K562 (cell line): ENCODE results near the gene MAST4. TPM values are rescaled to one million over a fixed set of nuclear protein-coding genes. Genes with fewer than 3 reads are reported as not detected.
"Not testable (repeated sequence)": the region's sequence is repeated elsewhere in the genome, so short reads cannot be mapped to it uniquely, and the experiment has no call there.

Experiments used
- ATAC-seq: fragments of 200-7000 bp; cut with Tn5 transposase; 3 replicates; pipeline ENCODE4 v1.9.1; 2020; ENCODE audit warnings: moderate library complexity
- BruUV-seq: library from RNA; stranded (reverse); fragments of 400-500 nt; replicated peaks from 2 replicates; lab custom pipeline; 2021; lab: Mats Ljungman, UMichigan
- CTCF ChIA-PET: fragments of 300-600 bp; formaldehyde crosslinking; extraction: SDS; loops from one replicate; lab custom pipeline; 2021; ENCODE audit warnings: low intra/inter-chr PET ratio; lab: Yijun Ruan, JAX
- POLR2A ChIA-PET: fragments of 300-600, 350-650 bp; sonication (Branson Sonifier 250); formaldehyde crosslinking; extraction: SDS; loops from one replicate; lab custom pipeline; 2021; ENCODE audit warnings: antibody characterized with exemption, inconsistent platforms; lab: Yijun Ruan, JAX
- DNase-seq, 4 experiments: peaks; one replicate each; pipeline versions ENCODE4 v3.0.0 to v3.0.0-alpha.2; 2011 to 2018; ENCODE audit warnings: low spot score in 3 of 4, mixed read lengths in 3 of 4; ENCODE audit errors: extremely low read depth in 1 of 4
- FAIRE-seq: peaks from 2 replicates; lab custom pipeline; 2011; peaks lifted over from hg19 to GRCh38; lab: Jason Lieb, UNC
- H2AFZ ChIP-seq: 2 replicates; pipeline ENCODE4 v1.6.0; 2011; ENCODE audit warnings: low read depth, low read length, control low read depth, inconsistent platforms
- H3K27ac ChIP-seq: fragments of 200-600 bp; 3 replicates; pipeline ENCODE4 v1.8.0; 2011; ENCODE audit warnings: low read depth, mild to moderate bottlenecking, control low read depth, inconsistent platforms, low read length, moderate library complexity, mixed read lengths; ENCODE audit errors: extremely low read depth
- H3K27me3 ChIP-seq, 2 experiments: fragments of 300-600 bp in 1 of 2; 2 replicates in 1 of 2; 3 replicates in 1 of 2; pipeline versions ENCODE4 v1.6.0 to v1.8.0; 2011; ENCODE audit warnings: inconsistent platforms in 2 of 2, low read length in 2 of 2, mild to moderate bottlenecking in 1 of 2, mixed read lengths in 1 of 2, moderate library complexity in 1 of 2; ENCODE audit not compliant: control insufficient read depth in 2 of 2, insufficient read depth in 2 of 2
- H3K36me3 ChIP-seq: fragments of 300-600 bp; 3 replicates; pipeline ENCODE4 v1.8.0; 2011; ENCODE audit warnings: mild to moderate bottlenecking, low read length, inconsistent platforms; ENCODE audit not compliant: control insufficient read depth, insufficient read depth
- H3K4me1 ChIP-seq, 2 experiments: fragments of 200-600 bp in 1 of 2; replicated peaks in 1 of 2; 2 replicates in 1 of 2; 3 replicates in 1 of 2; pipeline versions ENCODE4 v1.5.1 to v1.8.0; 2011; ENCODE audit warnings: inconsistent platforms in 2 of 2, low read length in 2 of 2, mild to moderate bottlenecking in 1 of 2, mixed read lengths in 1 of 2, moderate library complexity in 1 of 2; ENCODE audit not compliant: control insufficient read depth in 2 of 2, insufficient read depth in 2 of 2
- H3K4me2 ChIP-seq: 2 replicates; pipeline ENCODE4 v1.6.1; 2011; ENCODE audit warnings: low read length, control low read depth, inconsistent platforms, mixed read lengths; ENCODE audit not compliant: insufficient read depth
- H3K4me3 ChIP-seq: fragments of 200-600 bp; sonication (generic), shearing (Covaris generic); 2 replicates; pipeline ENCODE4 v1.5.1; 2016; ENCODE audit warnings: control low read depth, inconsistent platforms
- H3K79me2 ChIP-seq: fragments of 200-600 bp; 3 replicates; pipeline ENCODE4 v1.8.0; 2011; ENCODE audit warnings: low read length, inconsistent platforms; ENCODE audit not compliant: control insufficient read depth, insufficient read depth
- H3K9ac ChIP-seq, 2 experiments: 2 replicates each; pipeline versions ENCODE4 v1.6.0 to v1.6.1; 2011; ENCODE audit warnings: low read depth in 2 of 2, low read length in 2 of 2, control low read depth in 1 of 2, inconsistent platforms in 1 of 2, mild to moderate bottlenecking in 1 of 2, mixed read lengths in 1 of 2; ENCODE audit not compliant: insufficient read depth in 1 of 2
- H3K9me1 ChIP-seq: one replicate; pipeline ENCODE4 v1.6.0; 2011; ENCODE audit warnings: inconsistent platforms, mild to moderate bottlenecking, low read length, moderate library complexity; ENCODE audit not compliant: control insufficient read depth, insufficient read depth
- H3K9me3 ChIP-seq: replicated peaks from 2 replicates; pipeline ENCODE4 v1.5.1; 2011; ENCODE audit warnings: low read depth, low read length, inconsistent platforms; ENCODE audit not compliant: control insufficient read depth, insufficient read depth
- H4K20me1 ChIP-seq: replicated peaks from 2 replicates; pipeline ENCODE4 v1.6.1; 2011; ENCODE audit warnings: low read length, inconsistent platforms, mixed read lengths; ENCODE audit not compliant: control insufficient read depth, insufficient read depth
- ESRRA ChIP-seq: fragments of 450-650 bp; IDR thresholded peaks from 2 replicates; pipeline ENCODE4 v1.6.1; 2014; ENCODE audit warnings: low read depth, mild to moderate bottlenecking, moderate library complexity, borderline replicate concordance
- MAX ChIP-seq: sonication (generic); formaldehyde crosslinking; IDR thresholded peaks from 2 replicates; pipeline ENCODE4 v1.9.0; 2022; ENCODE audit warnings: mild to moderate bottlenecking, missing genetic modification reagents
- PPARD ChIP-seq: fragments of 250-450 bp; sonication (Bioruptor Pico); IDR thresholded peaks from 2 replicates; pipeline ENCODE4 v1.8.0; 2022; ENCODE audit warnings: inconsistent platforms, mild to moderate bottlenecking, moderate library complexity
- SMARCE1 ChIP-seq: fragments of 450-650 bp; IDR thresholded peaks from 2 replicates; pipeline ENCODE4 v1.7.1; 2016; ENCODE audit warnings: mild to moderate bottlenecking
- ZNF134 ChIP-seq: fragments of 250-450 bp; sonication (Bioruptor Pico); conservative IDR thresholded peaks from 2 replicates; pipeline ENCODE4 v1.4.0; 2020
- ZNF324 ChIP-seq: fragments of 250-450 bp; sonication (Bioruptor Pico); IDR thresholded peaks from 2 replicates; pipeline ENCODE4 v1.4.0; 2020; ENCODE audit warnings: mild to moderate bottlenecking
- ZSCAN29 ChIP-seq: fragments of 450-650 bp; IDR thresholded peaks from 2 replicates; pipeline ENCODE4 v1.6.1; 2017
- WGBS: fragments of 100-300 bp; shearing (Covaris generic); methylation state at CpG from one replicate; pipeline ENCODE4 v1.1.6; 2016; ENCODE audit warnings: low coverage, mixed read lengths; ENCODE audit not compliant: insufficient coverage; ENCODE audit errors: missing lambda C conversion rate; 5-methylcytosine and 5-hydroxymethylcytosine counted together
- in situ Hi-C: fragments of 300-500 bp; cut with MboI; formaldehyde crosslinking; loops from 4 replicates; pipeline ENCODE4 v1.15.0; 2018; ENCODE audit warnings: inconsistent platforms, mixed read lengths
- intact Hi-C: fragments of 100-400 bp; cut with micrococcal nuclease; formaldehyde crosslinking; loops from 2 replicates; pipeline ENCODE4 v1.14.2; 2022
- polyA plus RNA-seq, 8 experiments: library from polyadenylated mRNA; depleted of rRNA in 4 of 8; stranded (reverse) in 5 of 8; unstranded in 3 of 8; fragments of >200 nt; fragmentation: Nextera tagmentation in 2 of 8; fragmentation: Illumina TruSeq in 1 of 8; extraction: Ambion mirVana in 2 of 8; extraction: Trizol in 1 of 8; gene quantifications; 2 replicates each; pipeline versions ENCODE4 v1.2.1 to v1.2.3, GENCODE V29; 2011 to 2014; ENCODE audit warnings: inconsistent platforms in 1 of 8, missing spikeins in 1 of 8
- total RNA-seq, 7 experiments: library from RNA; depleted of rRNA in 6 of 7; stranded (reverse); fragments of >200 nt in 6 of 7; fragmentation: Illumina TruSeq in 2 of 7; extraction: Trizol in 2 of 7; gene quantifications; 2 replicates each; pipeline versions ENCODE4 v1.2.1 to v1.2.3, GENCODE V29; 2011 to 2021; ENCODE audit warnings: low replicate concordance in 1 of 7
- TF ChIP-seq, protein P1 (sequence below), 2 experiments: fragments of 450-650 bp; IDR thresholded peaks; 2 replicates each; pipeline ENCODE4 v1.6.1; 2016

The MAST4 gene
- total and polyA plus RNA-seq, 9 of the 15 experiments (the other 6 are each of a cell fraction or from before 2014, with no cell fraction given): 0.88 to 10.1 (median 5.2) TPM

- TF ChIP-seq PPARD (no peak), ZSCAN29 (no peak), MAX (CRISPR knock-in tag) (no peak)
Measured at GRCh38 chr5:67124556-67124955, 528.4 kb downstream of the MAST4 start (continued).

DNA sequence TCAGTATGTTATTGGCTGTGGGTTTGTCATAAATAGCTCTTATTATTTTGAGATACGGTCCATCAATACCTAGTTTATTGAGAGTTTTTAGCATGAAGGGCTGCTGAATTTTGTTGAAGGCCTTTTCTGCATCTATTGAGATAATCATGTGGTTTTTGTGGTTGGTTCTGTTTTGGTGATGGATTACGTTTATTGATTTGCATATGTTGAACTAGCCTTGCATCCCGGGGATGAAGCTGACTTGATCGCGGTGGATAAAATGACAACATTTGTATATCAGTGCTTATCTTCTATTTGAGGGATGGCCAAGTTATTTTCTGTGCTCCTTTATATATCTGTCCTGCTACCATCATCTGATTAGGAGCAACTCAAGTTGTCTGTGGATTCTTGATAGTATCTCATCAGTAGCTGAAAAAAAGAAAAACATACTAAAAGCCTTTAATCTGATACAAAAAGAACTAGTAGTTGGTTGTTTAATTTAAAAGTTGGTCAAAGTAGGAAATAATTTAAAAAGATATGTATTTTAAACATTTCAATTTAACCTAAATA, 531.2 kb downstream of the MAST4 start:
- H3K9ac ChIP-seq, H3K4me1 ChIP-seq, POLR2A ChIA-PET, in situ Hi-C loops, H2AFZ ChIP-seq, intact Hi-C loops, FAIRE-seq, H3K4me2 ChIP-seq, DNase-seq, H3K79me2 ChIP-seq, H3K27me3 ChIP-seq, BruUV-seq, H4K20me1 ChIP-seq, H3K9me3 ChIP-seq, ATAC-seq, H3K4me3 ChIP-seq, H3K27ac ChIP-seq, H3K9me1 ChIP-seq, H3K36me3 ChIP-seq: not testable (repeated sequence)
- CTCF ChIA-PET: interaction anchor here (0.6 kb wide), 1 partner anchor 1102 kb away, joined by 3 read pairs; no protein-coding TSS in a partner anchor
- 37% methylated on average over 5 of the region's 5 CpGs for WGBS
- peak; percentile 61; the same call in 1 of the 2 replicates for TF ChIP-seq ZNF134 (CRISPR knock-in tag)
- 0 out of 2 replicates have a peak, but pooled peaks have one; percentile 9 for TF ChIP-seq SMARCE1
- peak; percentile 61; the same call in 1 of the 2 replicates for TF ChIP-seq ESRRA
- TF ChIP-seq, protein P1, sequence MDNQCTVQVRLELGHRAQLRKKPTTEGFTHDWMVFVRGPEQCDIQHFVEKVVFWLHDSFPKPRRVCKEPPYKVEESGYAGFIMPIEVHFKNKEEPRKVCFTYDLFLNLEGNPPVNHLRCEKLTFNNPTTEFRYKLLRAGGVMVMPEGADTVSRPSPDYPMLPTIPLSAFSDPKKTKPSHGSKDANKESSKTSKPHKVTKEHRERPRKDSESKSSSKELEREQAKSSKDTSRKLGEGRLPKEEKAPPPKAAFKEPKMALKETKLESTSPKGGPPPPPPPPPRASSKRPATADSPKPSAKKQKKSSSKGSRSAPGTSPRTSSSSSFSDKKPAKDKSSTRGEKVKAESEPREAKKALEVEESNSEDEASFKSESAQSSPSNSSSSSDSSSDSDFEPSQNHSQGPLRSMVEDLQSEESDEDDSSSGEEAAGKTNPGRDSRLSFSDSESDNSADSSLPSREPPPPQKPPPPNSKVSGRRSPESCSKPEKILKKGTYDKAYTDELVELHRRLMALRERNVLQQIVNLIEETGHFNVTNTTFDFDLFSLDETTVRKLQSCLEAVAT (IDR thresholded peaks at IDR 0.05): peak in 1 of 2 experiments; percentile 67; a peak in 1 of 4 replicates
- TF ChIP-seq ZNF324 (CRISPR knock-in tag): peak; percentile 95
